GM23338 (cell line): Measurements from ENCODE around the gene SMPDL3B. TPM values are rescaled to one million over a fixed set of nuclear protein-coding genes. Genes with fewer than 3 reads are reported as not detected.

Experiments
- ATAC-seq: fragments of 200-7000 bp; cut with Tn5 transposase; 3 replicates; pipeline ENCODE4 v1.9.1; 2020
- DNase-seq: peaks from one replicate; pipeline ENCODE4 v3.0.0-alpha.2; 2015; ENCODE audit warnings: low spot score
- H2AFZ ChIP-seq: fragments of 200-600 bp; sonication (generic); 2 replicates; pipeline ENCODE4 v1.8.0; 2016; ENCODE audit warnings: antibody characterized with exemption, mild to moderate bottlenecking, moderate library complexity
- H3F3A ChIP-seq: fragments of 200-600 bp; sonication (generic); replicated peaks from 2 replicates; pipeline ENCODE4 v1.8.0; 2017; ENCODE audit warnings: antibody characterized with exemption, mixed run types, low read depth
- H3K27ac ChIP-seq: fragments of 200-600 bp; sonication (generic); 2 replicates; pipeline ENCODE4 v1.6.1; 2016; ENCODE audit warnings: low read depth
- H3K27me3 ChIP-seq: fragments of 200-600 bp; sonication (generic); 2 replicates; pipeline ENCODE4 v1.8.0; 2016; ENCODE audit warnings: mild to moderate bottlenecking, mixed run types, moderate library complexity; ENCODE audit not compliant: insufficient read depth
- H3K36me3 ChIP-seq: fragments of 200-600 bp; sonication (generic); 2 replicates; pipeline ENCODE4 v1.8.0; 2016; ENCODE audit warnings: mild to moderate bottlenecking; ENCODE audit not compliant: insufficient read depth
- H3K4me1 ChIP-seq: fragments of 200-600 bp; sonication (generic); 2 replicates; pipeline ENCODE4 v1.8.0; 2016; ENCODE audit warnings: mild to moderate bottlenecking, moderate library complexity; ENCODE audit not compliant: insufficient read depth
- H3K4me2 ChIP-seq: fragments of 200-600 bp; sonication (generic); 2 replicates; pipeline ENCODE4 v1.7.1; 2017; ENCODE audit warnings: mixed run types
- H3K4me3 ChIP-seq: fragments of 200-600 bp; sonication (generic); 2 replicates; pipeline ENCODE4 v1.6.1; 2016; ENCODE audit warnings: mixed run types
- H3K79me2 ChIP-seq: fragments of 200-600 bp; sonication (generic); replicated peaks from 2 replicates; pipeline ENCODE4 v1.8.0; 2017; ENCODE audit warnings: mild to moderate bottlenecking; ENCODE audit not compliant: insufficient read depth
- H3K9me2 ChIP-seq: fragments of 200-600 bp; sonication (generic); 2 replicates; pipeline ENCODE4 v1.8.0; 2017; ENCODE audit not compliant: insufficient read depth
- H4K20me1 ChIP-seq: fragments of 200-600 bp; sonication (generic); replicated peaks from 2 replicates; pipeline ENCODE4 v1.8.0; 2017; ENCODE audit warnings: mild to moderate bottlenecking; ENCODE audit not compliant: insufficient read depth
- H3K27ac Mint-ChIP-seq: 2 replicates; pipeline ENCODE4 v1.8.0; 2020; ENCODE audit warnings: inconsistent platforms, mild to moderate bottlenecking, moderate library complexity, mixed read lengths
- H3K27me3 Mint-ChIP-seq: 3 replicates; pipeline ENCODE4 v1.8.0; 2022; ENCODE audit warnings: low read depth, mild to moderate bottlenecking, moderate library complexity, mixed read lengths, inconsistent platforms; ENCODE audit not compliant: insufficient read depth, poor library complexity
- H3K36me3 Mint-ChIP-seq: 3 replicates; pipeline ENCODE4 v1.8.0; 2021; ENCODE audit warnings: low read depth, mild to moderate bottlenecking, inconsistent platforms, moderate library complexity, mixed read lengths
- H3K4me1 Mint-ChIP-seq: 3 replicates; pipeline ENCODE4 v1.8.0; 2020; ENCODE audit warnings: mild to moderate bottlenecking, inconsistent platforms, mixed read lengths
- H3K4me3 Mint-ChIP-seq: 3 replicates; pipeline ENCODE4 v1.8.0; 2021; ENCODE audit warnings: moderate library complexity, mild to moderate bottlenecking, inconsistent platforms, mixed read lengths
- H3K9me3 Mint-ChIP-seq: 3 replicates; pipeline ENCODE4 v1.8.0; 2020; ENCODE audit warnings: moderate library complexity, mild to moderate bottlenecking, inconsistent platforms, mixed read lengths
- CREB1 ChIP-seq: fragments of 250-450 bp; sonication (Bioruptor Pico); IDR thresholded peaks from 2 replicates; pipeline ENCODE4 v1.5.0; 2020; ENCODE audit warnings: low read depth, mild to moderate bottlenecking, moderate library complexity
- ETS1 ChIP-seq: IDR thresholded peaks from 2 replicates; pipeline ENCODE4 v1.6.1; 2016; ENCODE audit warnings: antibody characterized with exemption
- EZH2 ChIP-seq: fragments of 200-600 bp; sonication (generic); IDR thresholded peaks from one replicate; pipeline ENCODE4 v1.8.0; 2017; ENCODE audit warnings: antibody characterized with exemption, mild to moderate bottlenecking, low read depth; ENCODE audit not compliant: unreplicated experiment
- EZH2phosphoT487 ChIP-seq: fragments of 200-600 bp; sonication (generic); IDR thresholded peaks from one replicate; pipeline ENCODE4 v1.8.1; 2018; ENCODE audit warnings: antibody characterized with exemption; ENCODE audit not compliant: unreplicated experiment
- NANOG ChIP-seq: IDR thresholded peaks from 2 replicates; pipeline ENCODE4 v1.6.1; 2016; ENCODE audit warnings: antibody characterized with exemption, borderline replicate concordance
- POLR2AphosphoS5 ChIP-seq: IDR thresholded peaks from 2 replicates; pipeline ENCODE4 v1.6.1; 2016; ENCODE audit warnings: antibody characterized with exemption, low read depth
- REST ChIP-seq: IDR thresholded peaks from one replicate; pipeline ENCODE4 v1.6.1; 2018; ENCODE audit warnings: antibody characterized with exemption; ENCODE audit not compliant: unreplicated experiment
- STAT1 ChIP-seq: IDR thresholded peaks from one replicate; pipeline ENCODE4 v1.6.1; 2016; ENCODE audit warnings: antibody characterized with exemption; ENCODE audit not compliant: unreplicated experiment
- ZNF114 ChIP-seq: fragments of 250-450 bp; sonication (Bioruptor Pico); IDR thresholded peaks from 2 replicates; pipeline ENCODE4 v1.5.0; 2020; ENCODE audit warnings: mild to moderate bottlenecking, moderate library complexity
- ZNF331 ChIP-seq: fragments of 250-450 bp; sonication (Bioruptor Pico); IDR thresholded peaks from 2 replicates; pipeline ENCODE4 v1.5.0; 2020; ENCODE audit warnings: low read depth, mild to moderate bottlenecking, moderate library complexity
- polyA plus RNA-seq: library from polyadenylated mRNA; unstranded; fragments of >200 nt; fragmentation: Nextera tagmentation; extraction: Ambion mirVana; gene quantifications from 2 replicates; pipeline ENCODE4 v1.2.1, GENCODE V29; 2016
- total RNA-seq: library from RNA; depleted of rRNA; stranded (reverse); fragments of >200 nt; shearing (Covaris generic); gene quantifications from 2 replicates; pipeline ENCODE4 v1.2.3, GENCODE V29; 2014
- TF ChIP-seq, protein P1 (sequence below), 2 experiments: fragments of 200-600 bp in 1 of 2; sonication (generic) in 1 of 2; conservative IDR thresholded peaks; 2 replicates each; pipeline versions ENCODE4 v1.5.1 to v1.6.1; 2016 to 2017; ENCODE audit warnings: antibody characterized with exemption in 2 of 2, low read depth in 2 of 2, mild to moderate bottlenecking in 2 of 2, moderate library complexity in 1 of 2

The SMPDL3B gene
- total and polyA plus RNA-seq, 2 experiments from 2014 or later = 39.5 to 83.1 TPM

DNA sequence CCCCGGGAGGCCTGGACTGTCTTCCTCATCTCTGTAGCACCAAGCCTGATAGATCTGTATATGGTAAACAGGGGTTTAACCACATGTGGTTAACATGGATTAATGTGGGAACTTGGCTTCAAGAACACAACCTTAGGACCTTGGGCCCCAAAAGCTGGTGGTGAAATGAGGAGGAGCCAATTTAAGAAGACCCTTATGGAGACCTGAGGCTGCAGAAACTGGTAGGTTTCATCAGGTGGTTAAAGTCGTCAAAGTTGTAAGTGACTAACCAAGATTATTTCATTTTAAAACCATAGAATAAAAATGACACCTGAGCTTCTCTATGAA is 48.5 kb upstream of the SMPDL3B start (continued):
- TF ChIP-seq ETS1 (no peak), REST (no peak), POLR2AphosphoS5 (no peak), ZNF114 (CRISPR knock-in tag) (no peak), EZH2 (no peak), STAT1 (no peak)
- TF ChIP-seq, protein P1, sequence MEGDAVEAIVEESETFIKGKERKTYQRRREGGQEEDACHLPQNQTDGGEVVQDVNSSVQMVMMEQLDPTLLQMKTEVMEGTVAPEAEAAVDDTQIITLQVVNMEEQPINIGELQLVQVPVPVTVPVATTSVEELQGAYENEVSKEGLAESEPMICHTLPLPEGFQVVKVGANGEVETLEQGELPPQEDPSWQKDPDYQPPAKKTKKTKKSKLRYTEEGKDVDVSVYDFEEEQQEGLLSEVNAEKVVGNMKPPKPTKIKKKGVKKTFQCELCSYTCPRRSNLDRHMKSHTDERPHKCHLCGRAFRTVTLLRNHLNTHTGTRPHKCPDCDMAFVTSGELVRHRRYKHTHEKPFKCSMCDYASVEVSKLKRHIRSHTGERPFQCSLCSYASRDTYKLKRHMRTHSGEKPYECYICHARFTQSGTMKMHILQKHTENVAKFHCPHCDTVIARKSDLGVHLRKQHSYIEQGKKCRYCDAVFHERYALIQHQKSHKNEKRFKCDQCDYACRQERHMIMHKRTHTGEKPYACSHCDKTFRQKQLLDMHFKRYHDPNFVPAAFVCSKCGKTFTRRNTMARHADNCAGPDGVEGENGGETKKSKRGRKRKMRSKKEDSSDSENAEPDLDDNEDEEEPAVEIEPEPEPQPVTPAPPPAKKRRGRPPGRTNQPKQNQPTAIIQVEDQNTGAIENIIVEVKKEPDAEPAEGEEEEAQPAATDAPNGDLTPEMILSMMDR (conservative IDR thresholded peaks at IDR 0.05; ENCODE audit: low read depth in 2 of 2) = no peak

DNA sequence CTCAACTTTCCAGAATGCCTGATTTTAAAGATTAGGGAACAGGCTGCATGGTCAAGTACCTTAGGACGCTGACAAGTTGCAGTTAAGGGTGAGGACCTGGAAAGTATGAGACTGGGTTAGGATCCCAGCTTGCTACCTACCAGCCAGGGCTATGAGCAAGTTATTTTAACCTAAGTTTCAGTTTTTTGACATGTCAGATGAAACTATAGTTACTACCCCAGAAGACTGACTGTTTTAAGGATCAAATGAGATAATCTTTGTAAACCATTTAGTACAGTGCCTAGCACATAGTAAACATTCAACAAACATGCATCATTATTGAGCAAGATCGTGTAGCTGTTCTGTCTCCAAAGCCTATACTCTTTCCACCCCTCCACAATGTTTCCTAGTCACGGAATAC is 48.1 kb upstream of the SMPDL3B start:
- no peak for ATAC-seq
- DNase-seq = no peak
- H3K9me3 Mint-ChIP-seq = no peaks in the 10 kb centered on the region
- Histone ChIP-seq H3K27me3 (no peaks in the 10 kb centered on the region), H3F3A (peaks cover 8% of the 10 kb centered on the region; the same call in 1 of the 2 replicates), H3K4me1 (no peaks in the 10 kb centered on the region), H3K79me2 (no peaks in the 10 kb centered on the region), H3K36me3 (peaks cover 18% of the 10 kb centered on the region), H2AFZ (no peak overlapping the region), H3K4me3 (no peak overlapping the region), H3K4me2 (no peak overlapping the region), H3K9me2 (no peaks in the 10 kb centered on the region), H4K20me1 (0 out of 2 replicates have a peak, but pooled peaks cover 3% of the 10 kb centered on the region), H3K27ac (no peak overlapping the region)
- H3K4me3 Mint-ChIP-seq = no peak overlapping the region
- H3K36me3 Mint-ChIP-seq = peaks cover 37% of the 10 kb centered on the region
- H3K27me3 Mint-ChIP-seq = peaks cover 11% of the 10 kb centered on the region
- no peak overlapping the region for H3K27ac Mint-ChIP-seq
- no peaks in the 10 kb centered on the region for H3K4me1 Mint-ChIP-seq
- TF ChIP-seq NANOG (no peak), REST (no peak), ZNF114 (CRISPR knock-in tag) (no peak), EZH2 (no peak), CREB1 (CRISPR knock-in tag) (no peak), EZH2phosphoT487 (no peak), ZNF331 (CRISPR knock-in tag) (no peak), STAT1 (no peak)
- TF ChIP-seq, protein P1 (conservative IDR thresholded peaks at IDR 0.05; ENCODE audit: low read depth in 2 of 2) = no peak
